HG02588 (cell line): Measurements from ENCODE around the gene PTGDR.

Experiments used
- ATAC-seq: cut with Tn5 transposase; IDR thresholded peaks from one replicate; pipeline ENCODE4 v1.9.1; 2021; ENCODE audit warnings: mild to moderate bottlenecking, moderate library complexity; ENCODE audit not compliant: unreplicated experiment

PTGDR gene

DNA sequence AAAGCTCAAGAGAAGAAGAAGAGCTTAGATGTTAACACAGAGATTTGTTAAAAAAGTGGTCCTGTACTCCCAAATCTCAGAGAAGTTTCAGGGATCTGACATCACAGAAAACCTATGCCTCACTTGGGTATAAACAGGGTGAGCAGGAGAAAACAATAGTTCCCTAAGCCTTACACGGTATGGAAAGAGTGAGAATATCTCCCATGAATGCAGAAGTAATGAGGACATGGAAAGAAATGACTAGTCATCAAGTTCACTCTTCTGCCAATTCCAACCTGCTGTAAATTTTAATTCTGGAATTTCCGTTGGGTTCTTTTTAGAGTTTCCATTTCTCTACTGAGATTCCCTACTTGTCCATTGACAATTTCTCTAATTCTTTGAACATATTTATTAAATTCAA, 40.4 kb downstream of the PTGDR start:
- no peak for ATAC-seq

- no peak for ATAC-seq
Observed at GRCh38 chr14:52310541-52310940, 43.0 kb downstream of the PTGDR start.

- no peak for ATAC-seq
Observed at GRCh38 chr14:52312931-52313355, 45.4 kb downstream of the PTGDR start.

- no peak for ATAC-seq
Observed at GRCh38 chr14:52313462-52313861, 46.0 kb downstream of the PTGDR start.

DNA sequence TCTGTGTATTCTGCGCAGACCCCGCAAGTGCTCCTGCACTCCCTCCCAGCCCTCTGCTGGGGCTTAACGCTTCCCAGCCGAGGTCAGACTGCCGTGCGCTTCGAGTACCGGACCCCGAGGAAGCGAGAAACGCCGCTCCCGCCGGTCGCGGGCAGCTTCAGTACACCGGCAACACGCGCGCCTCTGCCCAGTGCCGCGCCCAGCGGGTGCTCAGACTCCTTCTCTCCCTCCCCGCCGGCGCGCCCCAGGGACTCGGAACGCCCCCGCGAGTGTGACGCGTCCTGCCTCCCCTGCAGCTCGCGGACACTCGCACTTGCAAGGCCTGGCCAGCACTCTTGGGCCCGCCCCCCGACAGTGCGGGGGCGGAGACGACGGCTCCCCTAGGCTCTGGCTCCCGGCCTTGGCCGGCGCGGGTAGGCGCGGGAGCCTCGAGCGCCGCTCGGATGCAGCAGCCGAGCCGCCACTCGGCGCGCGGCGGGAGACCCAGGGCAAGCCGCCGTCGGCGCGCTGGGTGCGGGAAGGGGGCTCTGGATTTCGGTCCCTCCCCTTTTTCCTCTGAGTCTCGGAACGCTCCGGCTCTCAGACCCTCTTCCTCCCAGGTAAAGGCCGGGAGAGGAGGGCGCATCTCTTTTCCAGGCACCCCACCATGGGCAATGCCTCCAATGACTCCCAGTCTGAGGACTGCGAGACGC, 46.6 kb downstream of the PTGDR start, which contains the start of gene PTGER2:
Gene PTGER2, plus strand, starts transcription at position 410 of the 692 bp plus-strand sequence. Its CDS starts 237 bp downstream, at position 647.
- ATAC-seq, result peak; percentile 49

GRCh38 chr14:52314595-52315354, 47.3 kb downstream of the PTGDR start:
- no peak for ATAC-seq

DNA sequence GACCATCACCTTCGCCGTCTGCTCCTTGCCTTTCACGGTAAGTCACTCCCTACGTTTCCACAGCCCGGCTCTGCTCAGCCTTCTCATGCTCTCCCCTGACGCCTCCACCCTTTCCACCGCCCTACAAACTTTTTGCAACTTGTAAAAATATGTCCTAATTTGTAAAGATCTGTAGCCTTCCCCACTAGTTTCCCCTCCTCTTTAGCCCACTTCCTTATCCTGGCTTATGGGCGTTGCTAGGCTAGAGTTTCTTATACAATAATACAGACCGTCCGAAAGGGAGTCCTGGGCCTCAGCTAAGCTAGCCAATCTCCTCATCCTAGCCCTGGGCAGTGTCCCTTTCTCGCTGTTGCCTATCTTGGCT, 47.8 kb downstream of the PTGDR start:
- ATAC-seq, result no peak

- ATAC-seq, result no peak
Observed at GRCh38 chr14:52318062-52318461, 50.6 kb downstream of the PTGDR start.

- no peak for ATAC-seq
Observed at GRCh38 chr14:52318826-52319645, 51.5 kb downstream of the PTGDR start.

DNA sequence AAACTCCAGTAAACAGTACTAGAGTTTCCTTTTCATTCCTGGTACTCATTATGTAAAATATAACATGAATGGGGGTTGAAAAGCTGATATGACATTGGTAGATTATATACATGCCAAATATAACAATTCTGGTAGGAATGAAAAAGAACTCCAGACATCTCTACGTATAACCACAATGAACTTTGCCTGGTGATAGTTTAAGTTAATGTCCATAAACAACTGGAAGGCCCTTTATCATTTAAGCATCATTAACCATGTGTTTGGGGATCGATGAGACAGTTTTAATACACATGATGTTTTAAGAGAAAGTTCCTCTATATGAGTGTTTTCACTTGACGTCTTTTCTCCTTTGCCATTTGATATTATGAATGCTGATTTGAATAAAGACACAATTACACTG, 52.4 kb downstream of the PTGDR start:
- no peak for ATAC-seq

DNA sequence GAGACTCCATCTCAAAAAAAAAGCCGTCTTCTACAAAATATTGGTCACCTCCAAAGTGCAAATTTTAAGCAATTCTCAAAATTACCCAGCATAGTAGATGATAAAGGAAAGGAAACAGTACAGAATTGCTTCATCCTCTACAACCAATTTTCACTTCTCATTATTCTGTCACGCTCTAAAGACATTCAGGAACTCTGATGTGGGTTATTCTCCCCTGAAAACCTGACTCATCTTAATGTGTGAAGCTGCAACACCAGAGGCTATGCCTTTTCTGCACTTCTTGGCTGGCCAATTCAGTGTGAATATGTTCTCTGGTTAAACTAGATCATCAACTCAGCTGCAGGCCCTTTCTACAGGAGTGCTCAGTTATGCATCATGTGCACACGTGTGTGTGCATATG, 57.6 kb downstream of the PTGDR start:
- ATAC-seq, result peak; percentile 96

DNA sequence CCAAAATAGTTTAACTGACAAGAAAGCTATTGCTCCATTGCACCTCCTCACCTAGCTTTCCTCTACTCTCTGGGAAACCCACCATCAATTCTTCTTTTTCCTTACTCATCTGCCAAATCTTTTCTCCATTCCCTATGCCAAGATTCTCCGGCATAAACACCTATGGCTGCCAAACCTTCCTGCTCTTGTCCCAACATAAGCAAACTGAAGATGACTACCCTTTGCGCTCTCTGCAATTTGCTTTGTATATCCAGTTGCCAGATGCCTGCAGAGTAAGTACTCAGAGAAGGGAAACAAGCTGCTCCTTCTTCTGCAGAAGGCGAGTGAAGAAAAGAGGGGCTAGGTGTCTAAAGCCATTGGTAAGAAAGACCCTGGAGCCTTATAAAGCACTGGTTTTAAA, 58.1 kb downstream of the PTGDR start:
- no peak for ATAC-seq
